MCF 10A (cell line): ENCODE measurements around the gene CORO6. TPM values are rescaled to one million over a fixed set of nuclear protein-coding genes. Genes with fewer than 3 reads are reported as not detected.

Source experiments
- BruUV-seq: library from RNA; stranded (reverse); fragments of 400-500 nt; replicated peaks from 2 replicates; lab custom pipeline; 2021; lab: Mats Ljungman, UMichigan
- CTCF ChIA-PET: fragments of 300-600 bp; sonication (Branson Sonifier 250); formaldehyde crosslinking; extraction: SDS; loops from one replicate; lab custom pipeline; 2021; ENCODE audit warnings: antibody characterized with exemption, inconsistent platforms; lab: Yijun Ruan, JAX
- POLR2A ChIA-PET: fragments of 300-600, 350-650 bp; sonication (Branson Sonifier 250); formaldehyde crosslinking; extraction: SDS; loops from one replicate; lab custom pipeline; 2020; ENCODE audit warnings: antibody characterized with exemption, inconsistent platforms; lab: Yijun Ruan, JAX
- DNase-seq: peaks from one replicate; pipeline ENCODE4 v3.0.0-alpha.2; 2018; ENCODE audit not compliant: unreplicated experiment
- H3K27ac Mint-ChIP-seq: one replicate; pipeline ENCODE4 v1.8.0; 2022; ENCODE audit warnings: mild to moderate bottlenecking, low read depth, mixed read lengths; ENCODE audit not compliant: unreplicated experiment
- H3K27me3 Mint-ChIP-seq: one replicate; pipeline ENCODE4 v1.8.0; 2022; ENCODE audit warnings: mixed read lengths; ENCODE audit not compliant: insufficient read depth, unreplicated experiment
- H3K36me3 Mint-ChIP-seq: one replicate; pipeline ENCODE4 v1.8.0; 2022; ENCODE audit warnings: mild to moderate bottlenecking, moderate library complexity, mixed read lengths; ENCODE audit not compliant: insufficient read depth, unreplicated experiment
- H3K4me1 Mint-ChIP-seq: one replicate; pipeline ENCODE4 v1.8.0; 2022; ENCODE audit warnings: mixed read lengths; ENCODE audit not compliant: insufficient read depth, unreplicated experiment
- H3K4me3 Mint-ChIP-seq: one replicate; pipeline ENCODE4 v1.8.0; 2022; ENCODE audit warnings: mild to moderate bottlenecking, moderate library complexity, mixed read lengths; ENCODE audit not compliant: unreplicated experiment
- H3K9me3 Mint-ChIP-seq: one replicate; pipeline ENCODE4 v1.8.0; 2022; ENCODE audit warnings: mixed read lengths; ENCODE audit not compliant: unreplicated experiment
- intact Hi-C: fragments of 100-400 bp; cut with micrococcal nuclease; formaldehyde crosslinking; loops from 2 replicates; pipeline ENCODE4 v1.14.1; 2022
- total RNA-seq: library from RNA; stranded (reverse); gene quantifications from 2 replicates; pipeline ENCODE4 v1.2.3, GENCODE V29; 2022
- TF ChIP-seq, protein P1 (sequence below): fragments of 200-600 bp; IDR thresholded peaks from one replicate; pipeline ENCODE4 v1.8.0; 2022; ENCODE audit warnings: antibody characterized with exemption, mild to moderate bottlenecking; ENCODE audit not compliant: unreplicated experiment

The CORO6 gene
- total RNA-seq, 1 experiment from 2014 or later, result 1.6 TPM

DNA sequence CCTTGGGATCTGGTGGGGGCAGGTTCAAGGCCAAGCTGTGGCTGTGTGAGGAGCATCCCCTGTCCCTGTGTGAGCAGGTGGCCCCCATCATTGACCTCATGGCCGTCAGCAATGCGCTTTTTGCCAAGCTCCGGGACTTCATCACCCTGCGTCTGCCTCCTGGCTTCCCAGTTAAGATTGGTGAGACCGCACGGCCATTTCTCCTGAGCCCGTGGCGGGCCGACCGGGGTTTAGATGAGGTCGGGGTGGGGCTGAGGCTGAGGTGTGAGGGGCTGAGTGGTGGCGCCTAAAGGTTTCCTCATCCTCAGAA lies 10.7 kb downstream of the CORO6 start:
- TF ChIP-seq, protein P1, sequence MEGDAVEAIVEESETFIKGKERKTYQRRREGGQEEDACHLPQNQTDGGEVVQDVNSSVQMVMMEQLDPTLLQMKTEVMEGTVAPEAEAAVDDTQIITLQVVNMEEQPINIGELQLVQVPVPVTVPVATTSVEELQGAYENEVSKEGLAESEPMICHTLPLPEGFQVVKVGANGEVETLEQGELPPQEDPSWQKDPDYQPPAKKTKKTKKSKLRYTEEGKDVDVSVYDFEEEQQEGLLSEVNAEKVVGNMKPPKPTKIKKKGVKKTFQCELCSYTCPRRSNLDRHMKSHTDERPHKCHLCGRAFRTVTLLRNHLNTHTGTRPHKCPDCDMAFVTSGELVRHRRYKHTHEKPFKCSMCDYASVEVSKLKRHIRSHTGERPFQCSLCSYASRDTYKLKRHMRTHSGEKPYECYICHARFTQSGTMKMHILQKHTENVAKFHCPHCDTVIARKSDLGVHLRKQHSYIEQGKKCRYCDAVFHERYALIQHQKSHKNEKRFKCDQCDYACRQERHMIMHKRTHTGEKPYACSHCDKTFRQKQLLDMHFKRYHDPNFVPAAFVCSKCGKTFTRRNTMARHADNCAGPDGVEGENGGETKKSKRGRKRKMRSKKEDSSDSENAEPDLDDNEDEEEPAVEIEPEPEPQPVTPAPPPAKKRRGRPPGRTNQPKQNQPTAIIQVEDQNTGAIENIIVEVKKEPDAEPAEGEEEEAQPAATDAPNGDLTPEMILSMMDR, result no peak
- H3K9me3 Mint-ChIP-seq, result no peaks in the 10 kb centered on the region
- H3K27me3 Mint-ChIP-seq, result no peaks in the 10 kb centered on the region
- H3K27ac Mint-ChIP-seq, result no peak overlapping the region
- ChIA-PET CTCF (no interaction called here), POLR2A (interaction anchor here (0.6 kb wide), 1 partner anchor 37 kb away, joined by 3 read pairs; no protein-coding TSS in a partner anchor)
- no peaks in the 10 kb centered on the region for H3K4me1 Mint-ChIP-seq
- BruUV-seq, result no TSS peak
- no peak for DNase-seq
- H3K4me3 Mint-ChIP-seq, result no peak overlapping the region
- no peaks in the 10 kb centered on the region for H3K36me3 Mint-ChIP-seq
- intact Hi-C loops, result no loop called here

DNA sequence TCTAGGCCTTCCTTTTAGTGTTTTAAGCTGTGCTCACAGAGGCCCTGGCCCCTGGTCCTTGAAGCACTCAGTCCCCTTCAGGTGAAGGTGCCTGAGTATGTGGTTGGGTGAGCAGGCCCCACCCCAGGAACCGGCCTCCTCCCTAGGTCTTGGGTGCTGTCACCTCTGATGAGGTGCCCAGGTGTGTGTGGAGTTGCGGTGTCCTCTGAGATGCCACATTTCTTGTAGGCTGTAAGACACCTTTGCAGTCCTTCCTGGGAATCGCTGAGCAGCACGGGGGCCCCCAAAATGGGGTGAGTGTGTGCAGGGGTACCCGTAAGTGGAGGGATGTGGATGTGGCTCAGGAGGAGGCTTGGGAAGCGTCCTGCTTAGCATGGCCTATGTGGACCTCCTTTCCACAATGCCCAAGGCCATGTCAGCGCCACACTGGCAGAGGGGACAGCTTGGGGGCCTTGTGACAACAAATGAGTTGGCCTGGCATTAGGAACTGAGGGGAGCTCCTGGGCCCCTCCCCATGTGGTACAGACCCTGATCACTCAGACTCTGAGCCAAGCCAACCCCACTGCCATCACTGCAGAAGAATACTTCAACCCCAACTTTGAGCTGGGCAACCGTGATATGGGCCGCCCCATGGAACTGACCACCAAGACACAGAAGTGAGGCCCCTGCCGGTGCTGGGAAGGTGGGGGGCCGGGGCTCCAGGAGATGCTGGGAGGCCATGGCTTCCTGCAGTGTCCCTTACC lies 11.2 kb downstream of the CORO6 start:
- intact Hi-C loops, result no loop called here
- BruUV-seq, result no TSS peak
- Mint-ChIP-seq H3K27me3 (no peaks in the 10 kb centered on the region), H3K27ac (no peak overlapping the region), H3K4me3 (no peak overlapping the region), H3K9me3 (no peaks in the 10 kb centered on the region), H3K4me1 (no peaks in the 10 kb centered on the region), H3K36me3 (no peaks in the 10 kb centered on the region)
- ChIA-PET POLR2A (interaction anchor here (0.6 kb wide), 1 partner anchor 37 kb away, joined by 3 read pairs; no protein-coding TSS in a partner anchor), CTCF (no interaction called here)
- no peak for DNase-seq
- TF ChIP-seq, protein P1, result no peak

DNA sequence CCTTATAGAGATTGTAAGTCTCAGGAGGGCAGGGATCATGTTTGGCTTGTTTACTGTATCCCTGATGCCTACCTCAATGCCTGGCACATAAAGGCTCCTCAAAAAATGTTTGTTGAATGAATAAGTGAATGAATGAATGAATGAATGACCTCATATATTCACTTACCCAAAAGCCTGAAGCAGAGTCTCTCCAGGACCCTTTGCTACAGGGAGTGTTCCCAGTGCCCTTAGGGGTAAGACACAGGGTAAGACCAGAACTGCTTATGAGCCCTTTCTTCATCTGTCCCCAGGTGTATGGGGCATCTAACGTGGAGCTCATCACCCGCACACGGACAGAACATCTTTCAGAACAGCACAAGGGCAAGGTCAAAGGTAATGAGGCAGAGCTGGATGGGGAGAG lies 12.3 kb downstream of the CORO6 start:
- intact Hi-C loops, result no loop called here
- no TSS peak for BruUV-seq
- Mint-ChIP-seq H3K9me3 (no peaks in the 10 kb centered on the region), H3K27me3 (no peaks in the 10 kb centered on the region), H3K36me3 (no peaks in the 10 kb centered on the region), H3K4me3 (no peak overlapping the region), H3K27ac (no peak overlapping the region), H3K4me1 (no peaks in the 10 kb centered on the region)
- POLR2A ChIA-PET, result no interaction called here
- CTCF ChIA-PET, result no interaction called here
- no peak for DNase-seq
- TF ChIP-seq, protein P1, result no peak

DNA sequence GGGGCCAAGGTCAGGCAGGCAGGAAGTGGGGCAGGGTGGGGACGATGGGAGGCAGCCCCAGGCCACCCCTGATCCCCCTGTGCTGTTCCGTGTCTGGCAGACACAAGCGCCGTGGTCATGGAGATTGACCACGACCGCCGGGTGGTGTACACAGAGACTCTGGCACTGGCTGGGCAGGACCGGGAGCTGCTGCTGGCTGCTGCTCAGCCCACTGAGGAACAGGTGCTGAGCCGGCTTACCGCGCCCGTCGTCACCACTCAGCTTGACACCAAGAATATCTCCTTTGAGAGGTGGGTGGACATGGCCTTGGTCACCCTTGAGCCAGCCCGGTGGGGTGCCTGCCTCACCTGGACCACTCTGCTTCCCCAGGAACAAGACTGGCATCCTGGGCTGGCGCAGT lies 13.7 kb downstream of the CORO6 start:
- BruUV-seq, result no TSS peak
- Mint-ChIP-seq H3K9me3 (no peaks in the 10 kb centered on the region), H3K4me3 (no peak overlapping the region), H3K4me1 (no peaks in the 10 kb centered on the region), H3K27ac (no peak overlapping the region), H3K27me3 (no peaks in the 10 kb centered on the region), H3K36me3 (no peaks in the 10 kb centered on the region)
- no peak for DNase-seq
- intact Hi-C loops, result no loop called here
- POLR2A ChIA-PET, result interaction anchor here (0.8 kb wide), 1 partner anchor 11 kb away, joined by 3 read pairs; no protein-coding TSS in a partner anchor
- CTCF ChIA-PET, result interaction anchor here (1.2 kb wide), 1 partner anchor 33 kb away, joined by 3 read pairs; no protein-coding TSS in a partner anchor
- TF ChIP-seq, protein P1, result no peak
